NCI-H748 (cell line): ENCODE data around the gene C16orf89.

Source experiments
- DNase-seq: peaks from one replicate; lab custom pipeline; 2025; ENCODE audit not compliant: unreplicated experiment; lab: John Stamatoyannopoulos, UW

The C16orf89 gene

GRCh38 chr16:5006348-5007193 lies 59.2 kb downstream of the C16orf89 start:
- no peak for DNase-seq

GRCh38 chr16:5005916-5006315 lies 59.8 kb downstream of the C16orf89 start:
- no peak for DNase-seq

- DNase-seq, result no peak
Observed at GRCh38 chr16:5004311-5004710, 61.4 kb downstream of the C16orf89 start.

- no peak for DNase-seq
Observed at GRCh38 chr16:5003828-5004227, 61.9 kb downstream of the C16orf89 start.

- no peak for DNase-seq
Observed at GRCh38 chr16:5003211-5003610, 62.5 kb downstream of the C16orf89 start.

- no peak for DNase-seq
Observed at GRCh38 chr16:5002699-5003143, 63.0 kb downstream of the C16orf89 start.

GRCh38 chr16:5001986-5002385 lies 63.8 kb downstream of the C16orf89 start:
- no peak for DNase-seq

GRCh38 chr16:5001571-5001970 lies 64.2 kb downstream of the C16orf89 start:
- DNase-seq, result no peak

GRCh38 chr16:5000573-5001001 lies 65.2 kb downstream of the C16orf89 start:
- no peak for DNase-seq

- DNase-seq, result no peak
Observed at GRCh38 chr16:4994719-4995434, 70.9 kb downstream of the C16orf89 start.
